CD14-positive monocyte (primary cell): ENCODE data around the gene RNF220. TPM values are rescaled to one million over a fixed set of nuclear protein-coding genes. Genes with fewer than 3 reads are reported as not detected.
A peak's percentile ranks its signal among the peaks of the same experiment; 100 is the strongest.

Experiments used
- DNase-seq, 3 donors: peaks; one replicate each; pipeline ENCODE4 v3.0.0-alpha.2; 2011 to 2022
- H2AFZ ChIP-seq: 2 replicates; pipeline ENCODE4 v1.6.0; 2012; ENCODE audit warnings: mild to moderate bottlenecking, low read depth, low read length, inconsistent platforms; ENCODE audit not compliant: insufficient read depth, poor library complexity, severe bottlenecking
- H3K27ac ChIP-seq, 2 donors: 1 replicate in 1 of 2; 2 replicates in 1 of 2; pipeline ENCODE4 v1.5.1; 2012 to 2013; ENCODE audit warnings: low read length in 2 of 2, control low read depth in 1 of 2, inconsistent platforms in 1 of 2, low read depth in 1 of 2, mild to moderate bottlenecking in 1 of 2
- H3K27me3 ChIP-seq, 2 donors: one replicate each; pipeline versions ENCODE4 v1.6.0 to v1.6.1; 2011 to 2013; ENCODE audit warnings: low read length in 2 of 2; ENCODE audit not compliant: control insufficient read depth in 2 of 2, insufficient read depth in 2 of 2
- H3K36me3 ChIP-seq, 2 donors: replicated peaks in 1 of 2; 1 replicate in 1 of 2; 2 replicates in 1 of 2; pipeline versions ENCODE4 v1.5.1 to v1.6.1; 2012 to 2013; ENCODE audit warnings: low read length in 2 of 2, control low read depth in 1 of 2, inconsistent platforms in 1 of 2, mild to moderate bottlenecking in 1 of 2; ENCODE audit not compliant: insufficient read depth in 2 of 2, control insufficient read depth in 1 of 2
- H3K4me1 ChIP-seq, 2 donors: 1 replicate in 1 of 2; 2 replicates in 1 of 2; pipeline versions ENCODE4 v1.5.1 to v1.6.1; 2012 to 2013; ENCODE audit warnings: low read length in 2 of 2, control low read depth in 1 of 2, inconsistent platforms in 1 of 2, mild to moderate bottlenecking in 1 of 2, moderate library complexity in 1 of 2; ENCODE audit not compliant: insufficient read depth in 2 of 2, control insufficient read depth in 1 of 2
- H3K4me2 ChIP-seq: replicated peaks from 2 replicates; pipeline ENCODE3; 2012; ENCODE audit warnings: low read length, moderate library complexity, mild to moderate bottlenecking; ENCODE audit not compliant: poor library complexity, severe bottlenecking; ENCODE audit errors: extremely low read depth
- H3K4me3 ChIP-seq, 3 experiments: fragments of 200-600 bp in 1 of 3; sonication (generic) in 1 of 3; replicated peaks in 1 of 3; 1 replicate in 2 of 3; 2 replicates in 1 of 3; pipeline ENCODE4 v1.5.1; 2011 to 2013; ENCODE audit warnings: low read length in 3 of 3, mild to moderate bottlenecking in 3 of 3, control low read depth in 2 of 3, low read depth in 2 of 3, inconsistent platforms in 1 of 3, moderate library complexity in 1 of 3
- H3K79me2 ChIP-seq: 2 replicates; pipeline ENCODE4 v1.6.0; 2012; ENCODE audit warnings: mild to moderate bottlenecking, control low read depth, inconsistent platforms, low read length, moderate library complexity; ENCODE audit not compliant: insufficient read depth
- H3K9ac ChIP-seq: 2 replicates; pipeline ENCODE4 v1.6.0; 2017; ENCODE audit warnings: low read length, mild to moderate bottlenecking; ENCODE audit not compliant: insufficient read depth, poor library complexity, severe bottlenecking
- H3K9me3 ChIP-seq, 2 donors: replicated peaks in 1 of 2; 1 replicate in 1 of 2; 2 replicates in 1 of 2; pipeline versions ENCODE4 v1.5.1 to v1.6.1; 2012 to 2013; ENCODE audit warnings: low read length in 2 of 2, control low read depth in 1 of 2; ENCODE audit not compliant: control insufficient read depth in 1 of 2, insufficient read depth in 1 of 2
- H4K20me1 ChIP-seq: 2 replicates; pipeline ENCODE4 v1.6.0; 2012; ENCODE audit warnings: mild to moderate bottlenecking, low read length, control low read depth, moderate library complexity; ENCODE audit not compliant: insufficient read depth
- H3K27ac Mint-ChIP-seq, 7 donors: one replicate each; pipeline ENCODE4 v1.8.0; 2020; ENCODE audit warnings: mild to moderate bottlenecking in 7 of 7, mixed read lengths in 7 of 7, moderate library complexity in 6 of 7, inconsistent platforms in 2 of 7
- H3K27me3 Mint-ChIP-seq, 3 donors: one replicate each; pipeline ENCODE4 v1.8.0; 2021 to 2022; ENCODE audit warnings: low read depth in 3 of 3, mild to moderate bottlenecking in 3 of 3, mixed read lengths in 3 of 3, moderate library complexity in 3 of 3, inconsistent platforms in 1 of 3
- H3K36me3 Mint-ChIP-seq, 2 donors: one replicate each; pipeline ENCODE4 v1.8.0; 2020; ENCODE audit warnings: mixed read lengths in 2 of 2, inconsistent platforms in 1 of 2, mild to moderate bottlenecking in 1 of 2
- H3K4me1 Mint-ChIP-seq: one replicate; pipeline ENCODE4 v1.8.0; 2020; ENCODE audit warnings: mild to moderate bottlenecking, mixed read lengths
- H3K4me3 Mint-ChIP-seq, 2 donors: one replicate each; pipeline ENCODE4 v1.8.0; 2020; ENCODE audit warnings: mild to moderate bottlenecking in 2 of 2, mixed read lengths in 2 of 2, moderate library complexity in 1 of 2
- H3K9me3 Mint-ChIP-seq, 7 donors: one replicate each; pipeline ENCODE4 v1.8.0; 2020 to 2022; ENCODE audit warnings: mixed read lengths in 7 of 7, mild to moderate bottlenecking in 6 of 7, moderate library complexity in 6 of 7, inconsistent platforms in 2 of 7
- CTCF ChIP-seq: fragments of 200-600 bp; IDR thresholded peaks from one replicate; pipeline ENCODE4 v1.8.0; 2022; ENCODE audit warnings: antibody characterized with exemption, mild to moderate bottlenecking
- WGBS: methylation state at CpG from one replicate; pipeline ENCODE4 v1.1.5; 2013; ENCODE audit warnings: missing lambda C conversion rate; ENCODE audit not compliant: insufficient coverage; 5-methylcytosine and 5-hydroxymethylcytosine counted together
- intact Hi-C, 2 donors: fragments of 100-400 bp; cut with micrococcal nuclease; formaldehyde crosslinking; loops; one replicate each; pipeline versions ENCODE4 v1.15.0 to v1.15.1; 2023
- polyA plus RNA-seq, 3 donors: library from polyadenylated mRNA; depleted of rRNA in 1 of 3; unstranded in 2 of 3; stranded (reverse) in 1 of 3; fragments of 300-500 nt in 2 of 3; fragments of >200 nt in 1 of 3; fragmentation: Illumina TruSeq in 2 of 3; gene quantifications; 1 replicate in 2 of 3; 2 replicates in 1 of 3; pipeline ENCODE4 v1.2.3, GENCODE V29; 2012 to 2021

The RNF220 gene
- polyA plus RNA-seq, 3 donors: 39.4 to 133 (median 49.4) TPM

- Histone ChIP-seq H4K20me1 (peaks cover 63% of the 10 kb centered on the region), H3K9ac (no peak overlapping the region), H3K4me2 (no peak overlapping the region), H3K4me1 (no peaks in the 10 kb centered on the region), H3K4me3 (no peak overlapping the region), H3K9me3 (no peaks in the 10 kb centered on the region), H3K27ac (no peak overlapping the region), H2AFZ (no peak overlapping the region), H3K79me2 (no peaks in the 10 kb centered on the region), H3K27me3 (no peaks in the 10 kb centered on the region), H3K36me3 (peaks cover 65 to 81% of the 10 kb centered on the region in 2 donors)
- Mint-ChIP-seq H3K27me3 (peaks cover 0 to 2% (median 0%) of the 10 kb centered on the region in 3 donors), H3K27ac (no peak overlapping the region), H3K4me1 (no peaks in the 10 kb centered on the region), H3K36me3 (peaks cover 75 to 79% of the 10 kb centered on the region in 2 donors), H3K4me3 (no peak overlapping the region), H3K9me3 (no peaks in the 10 kb centered on the region)
- TF ChIP-seq CTCF: no peak
- intact Hi-C loops: loop anchor here (5.0 kb wide), 2 partner anchors 268 to 273 kb away; no protein-coding TSS in a partner anchor
- 98% methylated on average over 21 of the region's 23 CpGs for WGBS
- DNase-seq: no peak
Measured at GRCh38 chr1:44650159-44650831, 245.2 kb downstream of the RNF220 start.

- Histone ChIP-seq H3K4me3 (no peak overlapping the region), H3K27me3 (no peaks in the 10 kb centered on the region), H3K4me1 (no peaks in the 10 kb centered on the region), H3K79me2 (no peaks in the 10 kb centered on the region), H3K4me2 (no peak overlapping the region), H4K20me1 (peaks cover 56% of the 10 kb centered on the region), H3K9me3 (no peaks in the 10 kb centered on the region), H3K9ac (no peak overlapping the region), H2AFZ (no peak overlapping the region), H3K36me3 (peaks cover 57 to 73% of the 10 kb centered on the region in 2 donors), H3K27ac (no peak overlapping the region)
- TF ChIP-seq CTCF: no peak
- H3K4me3 Mint-ChIP-seq: no peak overlapping the region
- whole genome bisulfite sequencing: no CpG with 5 or more reads among the region's 8 CpGs
- no peak for DNase-seq
- peak overlapping the region in 1 of 7 donors; percentile 52 for H3K27ac Mint-ChIP-seq
- H3K36me3 Mint-ChIP-seq: peaks cover 70 to 71% of the 10 kb centered on the region in 2 donors
- H3K4me1 Mint-ChIP-seq: peaks cover 2% of the 10 kb centered on the region
- intact Hi-C loops: loop anchor here (5.0 kb wide), 2 partner anchors 269 to 274 kb away; no protein-coding TSS in a partner anchor
- peaks cover 0 to 2% (median 0%) of the 10 kb centered on the region in 3 donors for H3K27me3 Mint-ChIP-seq
- H3K9me3 Mint-ChIP-seq: no peaks in the 10 kb centered on the region
Measured at GRCh38 chr1:44651069-44651468, 246.0 kb downstream of the RNF220 start.
